HT1080 (cell line): ENCODE measurements around the gene ALS2. TPM values are rescaled to one million over a fixed set of nuclear protein-coding genes. Genes with fewer than 3 reads are reported as not detected.
"Not testable (repeated sequence)": the region's sequence is repeated elsewhere in the genome, so short reads cannot be mapped to it uniquely, and the experiment has no call there.

ENCODE experiments used
- DNase-seq: peaks from one replicate; pipeline ENCODE4 v3.0.0-alpha.2; 2015; ENCODE audit warnings: low read depth
- small RNA-seq: library from RNA; depleted of rRNA; stranded (forward); fragments of <200 nt; gene quantifications from one replicate; pipeline ENCODE3, GENCODE V24; 2014
- total RNA-seq: library from RNA; depleted of rRNA; stranded (reverse); fragments of >200 nt; shearing (Covaris generic); gene quantifications from 2 replicates; pipeline ENCODE4 v1.2.3, GENCODE V29; 2014; rRNA removed

ALS2 gene
- total RNA-seq, 1 experiment from 2014 or later: 11.7 TPM

DNA sequence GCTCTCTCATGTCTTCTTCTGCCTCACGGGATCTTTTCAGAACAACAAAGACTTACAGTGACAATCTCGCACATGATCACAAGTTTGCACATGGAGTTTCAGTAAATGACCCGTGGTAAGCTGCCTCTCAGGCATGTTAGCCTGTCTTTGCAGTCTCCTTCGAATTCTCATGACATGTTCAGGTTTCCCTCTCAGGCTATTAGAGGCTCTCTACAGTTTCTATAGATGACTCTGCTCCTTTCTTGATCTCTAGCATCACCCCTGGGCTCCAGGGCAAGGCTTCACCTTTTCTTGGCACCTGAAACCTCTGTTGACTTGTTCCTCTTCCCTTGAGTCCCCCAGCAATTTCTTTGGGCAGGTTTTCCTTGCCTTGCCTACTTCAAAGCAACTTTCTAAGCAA is 105.3 kb downstream of the ALS2 start:
- no peak for DNase-seq

- no peak for DNase-seq
These were observed 105.9 kb downstream of the ALS2 start for GRCh38 chr2:201674794-201675193.

- no peak for DNase-seq
These were observed 106.4 kb downstream of the ALS2 start for GRCh38 chr2:201674298-201674697.

GRCh38 chr2:201673546-201673945 is 107.2 kb downstream of the ALS2 start:
- no peak for DNase-seq

GRCh38 chr2:201671205-201671604 is 109.5 kb downstream of the ALS2 start:
- DNase-seq: not testable (repeated sequence)

- no peak for DNase-seq
These were observed 110.9 kb downstream of the ALS2 start for GRCh38 chr2:201669865-201670264.

DNA sequence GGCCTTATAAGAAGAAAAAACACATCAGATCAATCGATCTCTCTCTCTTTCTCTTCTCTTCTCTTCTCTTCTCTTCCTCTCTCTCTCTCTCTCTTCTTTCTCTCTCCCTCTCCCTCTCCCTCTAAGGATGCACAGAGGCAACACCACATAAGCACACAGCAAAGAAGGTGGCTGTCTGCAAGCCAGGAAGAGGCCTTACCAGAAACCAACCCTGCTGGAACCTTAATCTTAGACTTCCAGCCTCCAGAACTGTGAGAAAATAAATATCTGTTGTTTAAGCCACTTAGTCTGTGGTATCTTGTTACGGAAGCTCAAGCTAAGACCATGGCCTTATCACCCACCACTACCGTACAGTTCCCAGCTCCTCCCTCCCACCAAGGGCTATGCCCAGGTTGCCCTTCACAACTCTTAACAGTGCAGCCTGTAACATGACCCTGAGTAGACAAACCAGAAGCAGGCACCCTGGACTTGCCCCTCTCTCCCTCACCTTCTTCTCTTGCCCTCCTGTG is 112.3 kb downstream of the ALS2 start:
- no peak for DNase-seq

GRCh38 chr2:201664334-201664733 is 116.4 kb downstream of the ALS2 start:
- DNase-seq: no peak

DNA sequence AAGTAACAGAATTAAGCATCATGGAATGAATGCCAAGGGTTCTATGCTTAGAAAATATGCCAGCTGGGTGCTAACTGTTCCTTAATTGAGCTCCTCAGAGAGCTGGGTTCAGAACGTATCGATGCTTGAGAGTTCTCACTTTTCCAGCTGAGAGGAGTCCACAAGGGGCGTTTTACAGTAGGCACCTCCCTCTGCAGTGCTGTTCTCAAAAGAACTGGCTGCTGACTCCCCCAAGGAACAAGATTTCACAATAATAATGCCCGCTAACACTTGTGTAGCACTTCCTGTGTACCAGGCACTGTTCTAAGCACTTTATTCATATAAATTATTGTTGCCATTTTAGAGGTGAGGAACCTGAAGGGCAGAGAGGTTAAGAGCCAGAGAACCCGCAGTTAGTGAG is 119.4 kb downstream of the ALS2 start:
- no peak for DNase-seq

GRCh38 chr2:201660293-201660895 is 120.3 kb downstream of the ALS2 start:
- no peak for DNase-seq

DNA sequence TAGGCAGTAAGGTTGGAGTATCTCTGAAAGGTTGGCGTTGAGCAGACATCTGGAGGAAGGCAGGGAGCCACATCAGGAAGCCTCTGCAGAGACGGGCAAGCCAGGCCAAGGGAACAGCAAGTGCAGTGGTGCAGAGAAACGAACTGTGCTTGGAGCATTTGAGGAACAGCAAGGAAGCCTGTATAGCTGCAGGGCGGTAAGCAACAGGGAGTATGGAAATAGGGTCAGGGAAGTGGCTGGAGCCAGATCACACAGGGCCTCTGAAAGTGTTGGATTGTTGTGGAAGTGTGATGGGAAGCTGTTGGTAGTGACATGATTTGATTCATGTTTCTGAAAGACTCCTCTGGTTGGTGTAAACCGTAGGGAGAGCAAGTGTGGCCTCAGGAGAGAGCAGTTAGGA is 124.0 kb downstream of the ALS2 start:
- no peak for DNase-seq

GRCh38 chr2:201656102-201656501 is 124.6 kb downstream of the ALS2 start:
- no peak for DNase-seq

GRCh38 chr2:201654616-201655384 is 125.9 kb downstream of the ALS2 start:
- peak; percentile 39 for DNase-seq

GRCh38 chr2:201653221-201653620 is 127.5 kb downstream of the ALS2 start:
- no peak for DNase-seq

Small RNA genes lying within 50 kb of the gene (small RNA-seq; reads per million reads assigned to genes)
- gene RF00019: not detected
- not detected for gene UBE2V1P11

Other genes starting within 250 kb of the ALS2 start
- gene TMEM237, start 137.4 kb downstream of the ALS2 start, total RNA-seq: 19.5 and 23.2 TPM in 2 replicates
- gene MPP4, start 82.3 kb downstream of the ALS2 start, total RNA-seq: 26.4 and 31.2 TPM in 2 replicates
- gene CDK15, start 25.6 kb upstream of the ALS2 start, total RNA-seq: 0.72 TPM in 1 of 2 replicates, not detected in the other